Stimulated activated CD4-positive, alpha-beta T cell treated with anti-CD3 and anti-CD28 coated beads, Interleukin-2, amount 100 ng/mL, for 4 hours (primary cell): Measurements from ENCODE around the gene NCOA3.
"Not testable (repeated sequence)": the region's sequence is repeated elsewhere in the genome, so short reads cannot be mapped to it uniquely, and the experiment has no call there.

Source experiments
- DNase-seq: peaks from one replicate; pipeline ENCODE4 v3.0.0-alpha.2; 2020; ENCODE audit warnings: low read depth

NCOA3 gene

DNA sequence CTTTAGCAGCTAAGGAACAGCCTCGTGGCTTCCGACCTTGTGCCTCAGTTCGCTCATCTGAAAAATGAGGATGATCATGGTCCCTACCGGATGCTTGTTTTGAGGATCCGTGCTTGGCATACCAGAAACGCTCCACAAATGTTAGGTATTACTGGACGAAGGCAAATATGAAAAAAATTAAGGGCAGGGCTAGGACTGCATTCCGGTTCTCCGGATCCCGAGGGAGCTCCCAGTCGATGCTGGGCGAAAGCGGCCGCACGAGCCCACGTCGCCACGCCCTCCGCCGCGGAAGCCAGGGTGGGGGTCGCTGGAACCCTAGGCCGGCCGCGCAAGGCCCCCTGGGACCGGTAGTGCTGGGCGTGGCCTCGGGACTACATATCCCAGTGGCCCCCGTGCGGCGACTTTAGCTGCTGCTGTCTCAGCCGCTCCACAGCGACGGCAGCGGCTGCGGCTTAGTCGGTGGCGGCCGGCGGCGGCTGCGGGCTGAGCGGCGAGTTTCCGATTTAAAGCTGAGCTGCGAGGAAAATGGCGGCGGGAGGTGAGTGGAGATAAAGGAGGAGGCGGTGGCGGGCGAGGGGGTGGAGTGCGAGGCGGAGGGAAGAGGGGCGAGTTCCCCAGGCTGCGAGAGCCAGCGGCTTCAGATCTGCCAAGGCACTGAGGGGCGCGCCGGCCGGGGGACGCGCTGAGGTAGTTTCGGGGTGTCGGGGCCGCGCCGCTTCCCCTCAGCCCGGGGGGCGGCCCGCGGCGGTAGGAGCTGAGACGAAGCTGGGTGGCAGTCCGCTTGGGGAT is at the start of gene NCOA3:
NCOA3 (plus strand) TSS at position 406 of the 789 bp plus-strand sequence. CDS start 120,361 bp downstream, outside the sequence.
- peak; percentile 91 for DNase-seq

DNA sequence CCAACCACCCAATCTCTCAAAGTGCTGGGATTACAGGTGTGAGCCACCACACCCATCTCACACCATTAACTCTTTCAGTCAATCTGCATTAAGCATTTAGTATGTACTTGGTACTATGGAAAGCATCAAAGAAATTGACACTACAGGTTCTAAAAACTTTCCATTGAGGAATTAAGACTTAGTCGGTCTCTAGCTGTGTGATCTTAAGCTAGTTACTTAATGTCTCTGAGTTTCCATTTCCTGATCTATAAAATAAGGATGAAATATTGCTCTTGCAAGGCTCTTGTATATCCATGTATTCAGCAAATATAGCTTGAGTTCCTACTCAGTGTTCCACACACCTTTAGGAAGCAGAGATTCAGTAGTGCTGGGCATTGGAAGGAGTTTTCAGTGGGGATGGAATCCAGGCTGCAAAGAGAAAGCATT is 48.9 kb upstream of the NCOA3 start:
- no peak for DNase-seq

DNA sequence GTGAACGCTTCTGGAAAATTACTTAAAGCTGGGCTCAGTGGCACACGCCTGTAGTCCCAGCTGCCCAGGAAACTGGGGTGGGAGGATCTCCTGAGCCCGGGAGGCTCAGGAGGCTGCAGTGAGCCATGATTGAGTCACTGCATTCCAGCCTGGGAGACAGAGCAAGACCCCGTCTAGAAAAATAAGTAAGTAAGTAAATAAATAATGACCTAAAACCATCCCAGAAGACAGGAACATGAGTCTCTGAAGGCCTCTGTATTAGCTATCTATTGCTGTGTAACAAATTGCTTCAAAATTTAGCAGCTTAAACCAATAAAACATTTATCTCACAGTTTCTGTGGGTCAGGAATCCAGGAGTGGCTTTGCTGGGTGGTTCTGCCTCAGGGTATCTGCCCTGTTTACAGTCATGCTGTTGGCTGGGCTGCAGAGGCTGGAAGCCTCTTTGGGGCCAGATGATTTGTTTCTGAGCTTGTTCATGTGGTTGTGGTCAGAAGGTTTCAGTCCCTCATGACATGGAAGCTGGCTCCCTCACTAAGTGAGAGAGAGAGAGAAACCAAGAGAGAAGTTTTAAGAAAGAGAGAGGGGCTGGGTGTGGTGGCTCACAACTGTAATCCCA is 48.4 kb upstream of the NCOA3 start:
- DNase-seq = no peak

DNA sequence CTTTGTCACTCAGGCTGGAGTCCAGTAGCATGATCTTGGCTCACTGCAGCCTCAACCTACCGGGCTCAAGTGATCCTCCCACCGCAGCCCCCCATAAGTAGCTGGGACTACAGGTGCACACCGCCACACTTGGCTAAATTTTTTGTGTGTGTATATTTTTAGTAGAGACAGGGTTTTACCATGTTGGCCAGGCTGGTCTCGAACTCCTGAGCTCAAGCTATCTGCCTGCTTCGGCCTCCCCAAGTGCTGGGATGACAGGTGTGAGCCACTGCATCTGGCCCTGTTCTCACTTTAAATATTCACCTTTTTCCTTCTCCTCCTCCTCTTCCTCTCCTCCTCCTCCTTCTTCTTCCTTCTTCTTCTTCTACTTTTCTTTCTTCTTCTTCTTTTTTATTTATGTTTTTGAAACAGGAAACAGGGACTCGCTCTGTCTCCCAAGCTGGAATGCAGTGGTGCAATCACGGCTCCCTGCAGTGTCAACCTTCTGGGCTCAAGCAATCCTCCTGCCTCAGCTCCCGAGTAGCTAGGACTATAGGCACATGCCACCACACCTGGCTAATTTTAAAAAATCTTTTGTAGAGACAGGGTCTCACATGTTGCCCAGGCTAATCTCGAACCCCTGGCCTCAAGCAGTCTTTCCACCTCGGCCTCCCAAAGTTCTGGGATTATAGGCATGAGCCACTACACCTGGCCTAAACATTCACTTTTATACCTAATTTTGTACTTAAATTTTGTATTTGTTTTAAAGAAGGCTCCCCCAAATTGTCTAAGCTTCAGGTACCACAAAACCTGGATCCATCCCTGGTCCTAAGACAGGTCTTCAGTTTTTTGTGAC is 47.2 kb upstream of the NCOA3 start:
- no peak for DNase-seq

DNA sequence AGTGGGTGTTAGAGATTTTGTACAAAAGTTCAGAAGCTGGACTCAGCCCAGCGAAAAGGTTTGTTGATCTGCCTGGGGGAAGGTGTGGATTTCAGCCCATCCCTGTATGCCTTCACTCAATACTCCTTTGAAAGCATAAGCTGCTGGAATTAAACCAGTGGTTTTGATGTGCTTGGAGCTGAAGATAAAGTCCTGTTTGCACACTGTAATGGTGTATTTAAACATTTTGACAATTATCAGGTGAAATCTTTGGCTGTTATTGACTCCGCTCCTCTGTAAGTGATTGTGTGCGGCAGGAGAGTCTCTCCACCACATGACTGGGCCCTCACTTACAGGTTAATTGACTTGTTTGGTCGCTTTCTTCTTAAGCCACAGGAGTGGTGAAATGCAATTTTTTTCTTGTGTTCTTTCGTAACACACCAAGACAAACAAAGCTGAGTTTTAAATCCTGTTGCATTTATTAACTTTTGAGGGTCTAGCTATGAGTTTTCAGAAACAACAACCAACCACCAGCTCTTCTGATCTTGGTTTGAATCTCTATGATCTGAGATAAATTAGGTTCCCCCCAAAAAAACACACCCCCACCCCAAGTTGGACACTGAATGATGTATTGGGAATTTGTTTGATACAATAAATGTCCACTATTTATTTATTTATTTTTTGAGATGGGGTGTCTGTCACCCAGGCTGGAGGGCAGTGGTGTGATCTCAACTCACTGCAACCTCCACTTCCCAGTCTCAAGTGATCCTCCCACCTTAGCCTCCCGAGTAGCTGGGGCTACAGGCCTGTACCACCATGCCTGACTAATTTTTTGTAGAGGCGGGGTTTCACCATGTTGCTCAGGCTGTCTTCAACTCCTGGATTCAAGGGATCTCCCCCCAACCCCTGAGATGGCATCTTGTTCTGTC is 46.3 kb upstream of the NCOA3 start:
- no peak for DNase-seq

DNA sequence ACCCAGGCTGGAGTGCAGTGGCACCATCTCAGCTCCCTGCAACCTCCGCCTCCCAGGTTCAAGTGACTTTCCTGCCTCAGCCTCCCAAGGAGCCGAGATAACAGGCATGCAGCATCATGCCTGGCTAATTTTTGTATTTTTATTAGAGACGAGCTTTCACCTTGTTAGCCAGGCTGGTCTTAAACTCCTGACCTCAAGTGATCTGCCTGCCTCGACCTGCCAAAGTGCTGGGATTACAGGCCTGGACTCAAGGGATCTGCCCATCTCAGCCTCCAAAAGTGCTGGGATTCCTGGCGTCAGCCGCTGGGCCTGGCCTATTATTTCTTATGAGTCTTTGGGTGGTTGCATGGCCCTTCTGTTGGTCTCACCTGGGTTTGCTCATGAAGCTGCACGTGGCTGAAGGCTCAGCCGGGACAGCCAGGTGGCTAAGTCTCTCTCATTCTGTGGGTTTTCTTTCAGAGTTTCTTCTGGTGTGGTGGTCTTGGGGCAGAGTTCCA is 45.6 kb upstream of the NCOA3 start:
- DNase-seq = no peak

DNA sequence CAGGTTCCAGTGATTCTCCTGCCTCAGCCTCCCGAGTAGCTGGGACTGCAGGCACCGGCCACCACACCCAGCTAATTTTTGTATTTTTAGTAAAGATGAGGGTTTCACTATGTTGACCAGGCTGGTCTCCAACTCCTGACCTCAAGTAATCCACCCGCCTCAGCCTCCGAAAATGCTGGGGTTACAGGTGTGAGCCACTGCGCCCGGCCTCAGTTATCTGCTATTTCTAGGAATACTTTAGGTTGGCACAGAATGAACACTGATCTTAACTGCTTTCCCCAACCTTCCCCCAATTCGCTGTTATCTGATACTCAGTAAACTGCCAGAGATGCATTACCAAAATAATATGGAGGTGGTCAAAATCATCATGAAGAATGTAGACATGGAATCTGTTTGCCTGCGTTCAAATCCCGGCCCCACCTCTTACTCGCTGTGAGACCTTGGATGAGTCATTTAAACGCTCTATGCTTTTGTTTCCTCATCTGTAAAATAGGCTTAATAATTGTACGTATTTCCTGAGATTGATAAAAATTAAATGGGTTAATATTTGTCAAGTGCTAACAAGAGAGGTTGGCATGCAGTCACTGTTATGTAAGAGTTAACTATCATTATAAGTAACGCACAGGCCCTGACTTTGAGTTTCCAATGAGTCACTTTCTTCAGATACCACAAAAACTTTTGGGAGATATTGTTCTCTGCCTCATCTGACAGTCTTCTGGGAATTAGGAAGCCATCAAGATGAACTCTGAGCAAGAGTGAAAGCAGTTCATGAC is 44.5 kb upstream of the NCOA3 start:
- peak; percentile 10 for DNase-seq

DNA sequence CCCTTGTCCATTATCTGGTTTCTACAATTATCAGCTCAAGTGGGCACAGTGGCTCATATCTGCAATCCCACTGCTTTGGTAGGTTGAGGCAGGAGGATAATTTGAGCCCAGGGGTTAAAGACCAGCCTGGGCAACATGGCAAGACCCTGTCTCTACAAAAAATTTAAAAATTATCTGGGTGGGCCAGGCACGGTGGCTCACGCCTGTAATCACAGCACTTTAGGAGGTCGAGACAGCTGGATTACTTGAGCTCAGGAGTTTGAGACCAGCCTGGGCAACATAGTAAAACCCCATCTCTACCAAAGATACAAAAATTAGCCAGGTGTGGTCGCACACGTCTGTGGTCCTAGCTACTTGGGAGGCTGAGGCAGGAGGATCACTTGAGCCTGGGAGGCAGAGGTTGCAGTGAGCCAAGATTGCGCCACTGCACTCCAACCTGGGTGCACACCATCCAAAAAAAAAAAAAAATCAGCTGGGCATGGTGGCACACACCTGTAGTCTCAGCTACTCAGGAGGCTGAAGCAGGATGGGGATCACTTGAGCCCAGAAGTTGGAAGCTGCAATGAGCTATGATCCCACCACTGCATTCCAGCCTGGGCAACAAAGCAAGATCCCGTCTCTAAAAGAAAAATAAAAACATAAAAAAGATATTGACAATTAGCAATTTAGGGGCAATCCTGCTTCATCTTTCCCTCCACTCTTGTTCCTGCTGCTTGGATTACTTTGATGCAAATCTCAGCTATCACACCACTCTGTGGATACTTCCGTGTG is 43.2 kb upstream of the NCOA3 start:
- DNase-seq = not testable (repeated sequence)

DNA sequence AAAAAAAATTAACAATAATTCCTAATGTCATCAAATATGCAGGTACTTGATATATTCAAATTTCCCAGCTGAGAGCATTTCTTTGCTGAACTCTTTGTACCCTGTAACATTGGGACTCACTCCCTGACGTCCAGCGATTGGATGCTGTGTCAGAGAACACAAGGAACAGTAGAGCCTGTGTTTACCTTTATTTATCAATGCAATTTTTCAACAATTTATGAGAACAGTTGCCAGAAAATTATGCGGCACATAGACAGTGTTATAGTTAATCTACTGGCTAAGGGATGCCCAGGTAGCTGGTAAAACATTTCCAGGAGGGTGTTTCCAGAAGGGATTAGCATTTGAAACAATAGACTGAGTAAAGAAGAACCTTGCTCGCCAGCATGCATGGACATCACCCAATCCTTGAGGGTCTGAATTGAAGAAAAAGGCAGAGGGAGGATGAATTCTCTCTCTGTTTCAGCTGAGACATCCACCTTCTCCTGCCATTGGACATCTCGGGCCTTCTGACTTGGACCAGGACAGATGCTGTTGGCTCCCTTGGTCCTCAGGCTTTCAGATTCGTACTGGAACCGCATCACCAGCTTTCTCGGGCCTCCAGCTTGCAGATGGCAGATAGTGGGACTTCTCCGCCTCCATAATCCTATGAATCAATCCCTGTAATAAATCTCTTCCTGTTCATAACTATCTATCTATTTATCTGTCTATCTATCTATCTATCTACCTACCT is 42.2 kb upstream of the NCOA3 start:
- DNase-seq = no peak

DNA sequence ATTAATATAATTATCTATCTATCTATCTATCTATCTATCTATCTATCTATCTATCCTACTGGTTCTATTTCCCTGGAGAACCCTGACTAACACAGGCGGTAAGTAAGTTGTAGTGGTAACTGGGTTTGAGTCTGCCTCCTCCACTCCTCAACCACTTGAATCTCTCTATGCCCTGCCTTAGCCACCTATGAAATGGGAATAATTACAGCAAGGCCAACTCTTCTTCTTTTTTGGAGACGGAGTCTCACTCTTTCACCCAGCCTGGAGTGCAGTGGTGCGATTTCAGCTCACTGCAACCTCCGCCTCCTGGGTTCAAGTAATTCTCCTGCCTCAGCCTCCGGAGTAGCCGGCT is 41.0 kb upstream of the NCOA3 start:
- not testable (repeated sequence) for DNase-seq

DNA sequence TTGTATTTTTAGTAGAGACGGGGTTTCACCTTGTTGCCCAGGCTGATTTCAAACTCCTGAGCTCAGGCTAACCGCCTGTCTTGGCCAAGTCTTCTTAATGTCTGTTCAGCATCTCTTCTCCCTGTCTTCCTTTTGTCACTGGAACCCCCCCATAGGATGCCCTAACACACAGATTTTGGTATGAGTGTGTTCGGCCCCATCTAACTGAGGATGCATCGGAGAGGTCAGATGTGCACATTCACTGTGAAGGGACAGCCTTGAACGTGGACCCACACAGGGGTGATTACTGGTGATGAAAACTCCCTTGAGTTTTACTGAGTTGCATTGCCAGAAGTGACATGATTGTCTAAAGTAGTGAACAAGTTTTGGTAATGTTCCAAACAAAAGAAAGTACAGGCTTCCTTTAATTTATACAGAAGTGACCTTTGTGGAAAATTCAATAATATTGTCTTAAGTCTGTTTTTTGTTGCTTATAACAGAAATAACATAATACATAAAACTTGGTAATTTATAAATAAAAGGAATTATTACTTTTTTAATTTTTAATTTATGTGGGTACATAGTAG is 40.5 kb upstream of the NCOA3 start:
- DNase-seq = no peak

DNA sequence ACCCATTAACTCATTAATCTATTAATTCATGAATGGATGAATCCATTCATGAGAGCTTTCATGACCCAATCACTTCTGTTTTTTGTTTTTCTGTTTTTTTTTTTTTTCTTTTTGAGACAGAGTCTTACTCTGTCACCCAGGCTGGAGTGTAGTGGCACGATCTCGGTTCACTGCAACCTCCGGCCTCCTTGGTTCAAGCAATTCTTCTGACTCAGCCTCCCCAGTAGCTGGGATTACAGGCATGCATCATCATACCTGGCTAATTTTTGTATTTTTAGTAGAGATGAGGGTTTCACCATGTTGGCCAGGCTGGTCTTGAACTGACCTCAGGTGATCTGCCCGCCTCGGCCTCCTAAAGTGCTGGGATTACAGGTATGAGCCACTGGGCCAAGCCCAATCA is 39.8 kb upstream of the NCOA3 start:
- DNase-seq = not testable (repeated sequence)

DNA sequence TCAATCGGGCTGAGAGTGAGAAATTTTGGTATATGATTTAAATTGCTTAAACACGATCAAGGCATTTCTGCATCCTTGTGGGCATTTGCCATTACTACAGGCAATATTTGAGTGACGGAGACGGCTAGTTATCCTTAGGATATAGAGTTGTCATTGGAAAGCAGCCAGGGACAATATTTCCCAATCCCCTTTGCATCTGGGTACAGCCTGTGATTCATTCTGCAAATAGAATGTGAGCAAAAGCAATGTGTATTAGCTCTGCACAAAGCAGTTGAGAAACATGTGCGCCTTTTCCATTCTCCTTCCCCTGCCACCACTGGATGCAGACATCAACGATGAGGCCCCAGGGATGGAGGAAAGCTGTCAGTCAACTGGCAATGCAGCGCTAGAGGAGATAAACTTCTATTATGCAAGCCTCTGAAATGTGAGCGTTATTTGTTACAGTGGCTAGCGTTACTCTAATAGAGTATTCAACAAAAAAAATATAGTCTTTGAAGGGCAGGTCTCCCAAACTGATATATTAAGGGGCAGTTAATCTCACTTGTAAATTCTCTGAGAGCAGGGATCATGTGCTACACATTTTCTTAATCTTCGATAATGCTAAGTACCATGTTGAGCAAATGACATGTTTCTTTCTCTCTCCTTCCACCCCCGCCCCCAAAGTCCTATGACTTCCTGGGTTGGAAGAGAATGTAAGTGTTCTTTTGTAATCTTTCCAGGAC is 37.1 kb upstream of the NCOA3 start:
- DNase-seq = no peak

DNA sequence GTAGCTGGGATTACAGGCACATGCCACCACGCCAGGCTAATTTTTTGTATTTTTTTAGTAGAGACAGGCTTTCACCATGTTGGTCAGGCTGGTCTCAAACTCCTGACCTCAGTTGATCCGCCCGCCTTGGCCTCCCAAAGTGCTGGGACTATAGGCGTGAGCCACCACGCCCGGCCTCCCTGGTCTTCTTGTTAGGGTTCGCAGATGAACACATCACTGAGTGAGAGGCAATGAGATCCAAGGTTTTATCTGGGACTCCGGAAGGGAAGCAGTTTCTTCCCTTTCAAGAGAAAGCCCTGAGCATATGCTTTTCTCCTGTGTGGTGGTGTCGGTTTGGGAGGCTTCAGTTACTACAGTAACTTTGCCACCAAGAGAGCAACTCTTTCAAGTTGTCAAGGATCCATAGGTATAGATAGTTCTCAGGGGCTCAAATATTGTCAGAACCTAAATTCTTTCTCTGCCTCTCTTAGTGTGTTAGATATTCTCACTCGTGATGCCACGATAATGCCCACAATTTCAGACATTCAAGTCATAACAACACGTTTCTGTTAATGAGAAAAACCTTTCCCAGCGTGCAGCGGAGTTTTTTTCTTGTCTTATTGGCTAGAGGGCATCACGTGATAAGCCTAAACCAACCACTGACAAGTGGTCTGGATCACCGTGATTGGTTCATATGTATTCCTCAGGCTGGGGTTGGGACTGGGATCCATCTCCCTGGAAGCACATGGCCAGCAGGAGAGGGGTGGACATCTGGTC is 36.2 kb upstream of the NCOA3 start:
- no peak for DNase-seq

DNA sequence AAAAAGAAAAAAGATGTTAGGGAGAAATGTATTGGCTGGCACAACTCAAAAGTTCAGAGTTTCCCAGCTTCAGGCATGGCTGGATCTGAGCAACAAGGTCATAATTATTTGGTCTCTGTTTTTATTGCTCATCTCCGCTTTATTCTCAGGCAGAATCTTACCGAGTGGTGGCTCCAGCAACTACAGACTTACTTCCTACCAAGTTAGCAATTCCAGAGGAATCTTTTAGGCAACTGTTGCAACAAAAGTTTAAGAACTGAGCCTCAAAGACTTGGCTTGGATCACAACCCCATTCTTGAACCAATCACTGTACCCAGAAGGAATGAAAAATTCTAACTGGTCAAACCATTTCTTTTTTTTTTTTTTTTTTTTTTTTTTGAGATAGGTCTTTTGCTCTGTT is 35.5 kb upstream of the NCOA3 start:
- no peak for DNase-seq

DNA sequence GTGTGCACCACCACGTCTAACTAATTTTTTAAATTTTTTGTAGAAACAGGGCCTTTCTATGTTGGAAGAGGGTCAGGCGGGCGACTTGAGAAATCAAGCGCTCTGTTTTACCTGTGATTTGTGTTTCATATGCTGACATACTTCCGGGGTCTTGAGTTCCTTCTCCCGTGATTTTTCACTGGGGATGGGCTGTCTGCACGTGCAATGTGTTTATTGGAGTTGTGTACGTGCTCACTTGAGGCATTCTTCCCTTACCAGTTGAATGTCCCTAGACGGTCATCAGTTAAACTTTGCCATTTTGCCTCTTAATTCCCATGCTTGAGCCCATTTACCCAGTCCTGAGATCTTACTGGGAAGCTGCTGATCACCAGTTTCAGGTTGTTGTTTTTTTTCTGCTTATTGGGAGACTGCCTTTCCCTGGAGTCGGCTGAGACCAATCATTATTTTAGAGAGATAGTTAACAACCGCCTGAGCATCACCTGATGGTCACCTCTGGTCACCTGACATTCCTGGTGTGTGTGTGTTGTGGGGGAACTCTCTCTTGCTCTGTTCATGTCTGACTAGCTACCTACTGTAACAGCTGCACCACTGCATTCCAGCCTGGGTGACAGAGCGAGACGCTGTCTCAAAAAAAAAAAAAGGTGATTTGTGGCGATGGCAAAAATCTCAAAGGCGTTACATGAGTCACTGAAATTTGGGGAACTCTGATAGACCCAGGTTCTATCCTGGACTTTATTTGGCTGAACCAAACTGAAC is 34.8 kb upstream of the NCOA3 start:
- DNase-seq = no peak
